ENCODE results near the gene GRID1.

Gene GRID1

GRCh38 chr10:86234541-86235270 lies 131.9 kb downstream of the GRID1 start:
- in situ Hi-C loops (cut with MboI; ENCODE audit: low sequenced_read_pairs): no loop called here

- in situ Hi-C loops (cut with MboI; ENCODE audit: low sequenced_read_pairs): no loop called here
Measured at GRCh38 chr10:86234107-86234506, 132.5 kb downstream of the GRID1 start.

- in situ Hi-C loops (cut with MboI; ENCODE audit: low sequenced_read_pairs): no loop called here
Measured at GRCh38 chr10:86233131-86233530, 133.5 kb downstream of the GRID1 start.

- in situ Hi-C loops (cut with MboI; ENCODE audit: low sequenced_read_pairs): no loop called here
Measured at GRCh38 chr10:86232644-86233043, 134.0 kb downstream of the GRID1 start.

- in situ Hi-C loops (cut with MboI; ENCODE audit: low sequenced_read_pairs): no loop called here
Measured at GRCh38 chr10:86231796-86232560, 134.6 kb downstream of the GRID1 start.

GRCh38 chr10:86230557-86231180 lies 135.9 kb downstream of the GRID1 start:
- in situ Hi-C loops (cut with MboI; ENCODE audit: low sequenced_read_pairs): no loop called here

GRCh38 chr10:86229811-86230556 lies 136.6 kb downstream of the GRID1 start:
- in situ Hi-C loops (cut with MboI; ENCODE audit: low sequenced_read_pairs): no loop called here

GRCh38 chr10:86229376-86229775 lies 137.2 kb downstream of the GRID1 start:
- in situ Hi-C loops (cut with MboI; ENCODE audit: low sequenced_read_pairs): no loop called here

GRCh38 chr10:86227501-86228258 lies 138.9 kb downstream of the GRID1 start:
- in situ Hi-C loops (cut with MboI; ENCODE audit: low sequenced_read_pairs): no loop called here

- in situ Hi-C loops (cut with MboI; ENCODE audit: low sequenced_read_pairs): no loop called here
Measured at GRCh38 chr10:86226781-86227201, 139.8 kb downstream of the GRID1 start.

- in situ Hi-C loops (cut with MboI; ENCODE audit: low sequenced_read_pairs): no loop called here
Measured at GRCh38 chr10:86226016-86226415, 140.6 kb downstream of the GRID1 start.

- in situ Hi-C loops (cut with MboI; ENCODE audit: low sequenced_read_pairs): no loop called here
Measured at GRCh38 chr10:86225103-86225782, 141.4 kb downstream of the GRID1 start.

GRCh38 chr10:86224354-86225102 lies 142.1 kb downstream of the GRID1 start:
- in situ Hi-C loops (cut with MboI; ENCODE audit: low sequenced_read_pairs): no loop called here

GRCh38 chr10:86223256-86223655 lies 143.3 kb downstream of the GRID1 start:
- in situ Hi-C loops (cut with MboI; ENCODE audit: low sequenced_read_pairs): no loop called here

- in situ Hi-C loops (cut with MboI; ENCODE audit: low sequenced_read_pairs): no loop called here
Measured at GRCh38 chr10:86222687-86223086, 143.9 kb downstream of the GRID1 start.

- in situ Hi-C loops (cut with MboI; ENCODE audit: low sequenced_read_pairs): no loop called here
Measured at GRCh38 chr10:86222336-86222650, 144.3 kb downstream of the GRID1 start.

- in situ Hi-C loops (cut with MboI; ENCODE audit: low sequenced_read_pairs): no loop called here
Measured at GRCh38 chr10:86221442-86222335, 144.9 kb downstream of the GRID1 start.

GRCh38 chr10:86220626-86221025 lies 146.0 kb downstream of the GRID1 start:
- in situ Hi-C loops (cut with MboI; ENCODE audit: low sequenced_read_pairs): no loop called here

Data from hTERT RPE-1 (cell line).